Right cardiac atrium (tissue), 5 donors: ENCODE results near the gene CALML4. TPM values are rescaled to one million over a fixed set of nuclear protein-coding genes. Genes with fewer than 3 reads are reported as not detected.
"Not testable (repeated sequence)": the region's sequence is repeated elsewhere in the genome, so short reads cannot be mapped to it uniquely, and the experiment has no call there.

Experiments
- ATAC-seq, 2 donors: fragments of 200-7000 bp; cut with Tn5 transposase; one replicate each; pipeline versions ENCODE4 v1.8.0 to v1.9.1; 2020; ENCODE audit warnings: moderate library complexity in 2 of 2, mild to moderate bottlenecking in 1 of 2
- DNase-seq, 3 donors: peaks; one replicate each; pipeline ENCODE4 v3.0.0-alpha.2; 2020
- H3K27ac ChIP-seq: one replicate; pipeline ENCODE4 v1.5.1; 2013; ENCODE audit warnings: mild to moderate bottlenecking, low read length, control low read depth, moderate library complexity
- H3K27me3 ChIP-seq: one replicate; pipeline ENCODE4 v1.6.1; 2013; ENCODE audit not compliant: control insufficient read depth, insufficient read depth
- H3K4me1 ChIP-seq: one replicate; pipeline ENCODE4 v1.6.1; 2013; ENCODE audit warnings: low read length; ENCODE audit not compliant: control insufficient read depth, insufficient read depth
- H3K4me3 ChIP-seq: one replicate; pipeline ENCODE4 v1.5.1; 2013; ENCODE audit warnings: low read length, control low read depth
- H3K9me3 ChIP-seq: one replicate; pipeline ENCODE4 v1.6.1; 2013; ENCODE audit warnings: low read length; ENCODE audit not compliant: control insufficient read depth
- WGBS: extraction: QIAGEN DNeasy Blood & Tissue Kit; methylation state at CpG from one replicate; pipeline ENCODE4 v1.1.7; 2013; 5-methylcytosine and 5-hydroxymethylcytosine counted together
- intact Hi-C, 4 donors: fragments of 100-400 bp; cut with DNase I; formaldehyde crosslinking; loops; one replicate each; pipeline versions ENCODE4 v1.11.0 to v1.14.0; 2022 to 2023
- polyA plus RNA-seq: library from polyadenylated mRNA; stranded (reverse); fragments of 200-250 nt; gene quantifications from one replicate; pipeline ENCODE4 v1.2.3, GENCODE V29; 2013
- total RNA-seq, 4 donors: library from RNA; stranded (reverse); fragmentation: NEBNext Ultra II Directional; extraction: Animal tissue kit (Norgen Biotek cat#: 25700); gene quantifications; one replicate each; pipeline ENCODE4 v1.2.1, GENCODE V29; 2021
- donor health status: healthy with polysubstance abuse.
- donor health status: DM: no; HTN: yes; CAD: no.
- donor health status: DM: no; HTN: no; CAD: no.
- donor health status: DM: no; HTN: yes; CAD: no; lungs with severe emphysema.
- donor health status: DM: yes; HTN: yes; CAD: no.

CALML4 gene
- total and polyA plus RNA-seq, 5 donors, result 1.5 to 2.4 (median 1.8) TPM

DNA sequence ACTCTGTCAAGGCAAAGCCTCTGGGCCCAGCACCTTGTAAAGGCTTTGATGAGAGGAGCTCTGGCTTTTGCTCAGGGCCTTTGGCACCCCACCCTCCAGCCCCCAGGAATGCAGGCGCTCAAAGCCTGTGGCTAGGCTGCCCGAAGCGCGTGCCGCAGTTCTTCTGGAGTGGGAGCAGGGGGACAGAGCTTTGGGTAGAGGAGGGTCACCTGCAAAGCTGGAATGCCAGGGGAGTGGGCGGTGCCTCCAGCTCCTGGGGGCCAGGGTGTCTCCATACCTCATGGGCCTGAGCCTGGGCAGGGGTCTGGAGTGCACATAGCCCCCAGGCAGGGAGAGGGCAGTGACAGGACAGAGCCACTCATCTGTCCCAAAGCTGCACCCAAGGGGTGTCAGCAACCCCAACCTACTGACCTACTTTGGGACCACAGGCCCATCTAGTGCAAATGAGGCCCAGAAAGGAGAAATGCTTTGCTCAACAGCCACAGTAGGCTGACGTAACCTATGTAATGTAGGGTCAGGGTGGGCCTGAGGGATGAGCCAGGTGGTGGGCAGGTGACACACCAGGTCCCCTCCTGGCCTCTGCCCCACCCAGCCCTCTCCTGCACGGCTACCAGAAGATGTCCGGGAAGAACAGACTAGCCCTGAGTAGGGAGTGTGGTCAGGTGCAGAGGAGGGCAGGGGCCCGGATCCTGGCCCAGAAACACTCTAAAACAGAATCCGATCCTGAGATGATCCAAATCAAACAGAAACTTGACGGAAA lies 2.2 kb upstream of the CALML4 start:
- 88% methylated on average over 12 of the region's 12 CpGs for WGBS
- H3K4me1 ChIP-seq, result peaks cover 5% of the 10 kb centered on the region
- no peaks in the 10 kb centered on the region for H3K27me3 ChIP-seq
- H3K27ac ChIP-seq, result no peak overlapping the region
- H3K4me3 ChIP-seq, result no peak overlapping the region
- no peak for DNase-seq
- H3K9me3 ChIP-seq, result no peaks in the 10 kb centered on the region
- intact Hi-C loops, result no loop called here
- ATAC-seq, result no peak

DNA sequence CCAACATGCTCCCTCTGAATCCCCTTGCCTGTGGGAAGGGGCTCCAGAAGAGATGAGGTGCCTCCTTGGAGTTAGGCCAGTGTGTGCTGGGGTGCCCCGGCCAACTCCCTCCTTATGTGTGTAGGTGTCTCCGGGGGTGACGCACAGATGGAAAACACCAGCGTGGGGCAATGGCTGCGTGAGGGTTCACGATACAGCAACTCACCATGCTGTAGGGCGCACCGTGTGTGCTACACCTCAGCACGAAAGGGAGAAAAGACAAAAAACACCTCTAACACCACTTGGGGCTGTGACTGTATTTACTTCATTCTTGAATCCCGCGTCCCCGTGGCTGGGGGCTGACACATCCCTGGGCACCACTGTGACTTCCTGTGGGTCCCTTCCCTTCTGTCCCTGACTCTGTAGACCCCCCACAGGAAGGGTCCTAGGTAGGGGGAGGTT lies 1.6 kb upstream of the CALML4 start:
- H3K27ac ChIP-seq, result no peak overlapping the region
- no peak for DNase-seq
- intact Hi-C loops, result no loop called here
- WGBS, result 94% methylated on average over 12 of the region's 12 CpGs
- no peak for ATAC-seq
- H3K4me3 ChIP-seq, result no peak overlapping the region
- H3K4me1 ChIP-seq, result peaks cover 5% of the 10 kb centered on the region
- H3K9me3 ChIP-seq, result no peaks in the 10 kb centered on the region
- no peaks in the 10 kb centered on the region for H3K27me3 ChIP-seq

DNA sequence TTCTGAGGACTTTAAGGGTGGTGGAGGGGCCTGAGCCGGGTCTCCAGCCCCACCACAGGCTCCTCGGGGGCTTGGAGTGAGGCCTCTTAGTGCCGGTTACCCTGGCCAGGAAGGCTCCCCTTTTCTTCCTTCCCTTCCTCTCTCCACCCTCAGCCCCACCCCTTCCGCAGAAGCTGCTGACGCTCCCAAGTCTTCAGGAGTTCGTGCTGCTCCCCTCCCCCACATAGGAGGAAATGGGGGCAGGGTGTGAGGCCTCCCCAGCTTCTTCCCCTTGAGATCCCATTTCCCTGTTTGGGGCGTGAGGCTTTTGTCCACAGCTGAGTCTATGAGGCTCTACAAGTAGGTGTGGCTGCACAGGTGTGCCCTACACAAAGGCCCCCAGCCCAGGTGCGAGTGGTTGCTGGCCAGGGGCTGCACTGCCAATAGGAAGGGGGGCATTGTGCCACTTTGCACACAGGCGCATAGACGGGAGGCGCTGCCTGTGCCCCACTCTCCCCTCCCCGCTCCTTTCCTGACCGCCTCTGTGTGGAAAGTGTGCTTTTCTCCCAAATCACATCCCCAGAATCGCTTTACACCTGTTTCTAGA lies 915 bp upstream of the CALML4 start:
- DNase-seq, result peak; percentile 72 to 88 (median 88)
- H3K27ac ChIP-seq, result no peak overlapping the region
- no peaks in the 10 kb centered on the region for H3K9me3 ChIP-seq
- H3K27me3 ChIP-seq, result no peaks in the 10 kb centered on the region
- H3K4me1 ChIP-seq, result peaks cover 5% of the 10 kb centered on the region
- WGBS, result 65% methylated on average over 14 of the region's 14 CpGs
- intact Hi-C loops, result no loop called here
- no peak overlapping the region for H3K4me3 ChIP-seq
- ATAC-seq, result peak; percentile 54 to 72

DNA sequence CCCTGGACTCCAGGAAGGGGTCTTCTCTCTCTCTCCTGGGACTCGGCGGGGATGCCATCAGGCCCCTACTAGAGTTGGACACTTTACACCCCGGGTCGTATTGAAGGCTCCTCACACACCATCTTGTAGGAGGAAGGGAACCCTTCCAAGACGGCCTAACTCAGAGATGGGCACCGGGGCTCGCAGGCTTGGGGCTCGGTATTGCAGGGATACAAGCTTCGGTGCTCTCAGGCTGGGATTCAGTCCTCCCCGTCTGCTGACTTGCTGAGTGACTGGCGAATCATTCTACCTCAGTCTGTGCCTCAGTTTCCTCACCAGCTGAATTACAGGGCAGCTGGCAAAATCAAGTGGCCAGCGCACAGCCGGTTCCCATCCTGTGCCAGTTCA lies 419 bp upstream of the CALML4 start:
- H3K9me3 ChIP-seq, result no peaks in the 10 kb centered on the region
- DNase-seq, result no peak
- H3K4me3 ChIP-seq, result no peak overlapping the region
- no peaks in the 10 kb centered on the region for H3K27me3 ChIP-seq
- intact Hi-C loops, result no loop called here
- peaks cover 5% of the 10 kb centered on the region for H3K4me1 ChIP-seq
- no peak overlapping the region for H3K27ac ChIP-seq
- 73% methylated on average over 13 of the region's 13 CpGs for WGBS
- no peak for ATAC-seq

DNA sequence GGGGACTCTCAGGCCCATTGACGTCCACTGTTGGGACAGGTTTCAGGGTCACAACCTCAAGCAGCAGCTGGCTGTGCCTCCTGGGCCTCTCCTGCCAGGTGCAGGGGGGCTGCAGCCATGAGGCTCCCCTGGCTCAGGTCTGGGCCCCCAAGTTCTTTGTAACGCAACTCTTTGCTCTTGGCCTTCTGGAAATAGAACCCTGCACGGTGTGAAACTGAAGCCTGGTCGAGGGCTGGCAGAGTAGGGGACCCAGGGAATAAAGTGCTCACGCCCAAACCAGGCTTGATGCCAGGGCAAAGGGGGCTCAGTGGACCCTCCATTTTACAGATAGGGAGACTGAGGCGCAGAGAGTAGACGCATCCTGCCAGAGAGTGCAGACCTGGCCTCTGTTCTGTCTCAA lies 771 bp downstream of the CALML4 start:
- DNase-seq, result no peak
- no peak overlapping the region for H3K4me3 ChIP-seq

DNA sequence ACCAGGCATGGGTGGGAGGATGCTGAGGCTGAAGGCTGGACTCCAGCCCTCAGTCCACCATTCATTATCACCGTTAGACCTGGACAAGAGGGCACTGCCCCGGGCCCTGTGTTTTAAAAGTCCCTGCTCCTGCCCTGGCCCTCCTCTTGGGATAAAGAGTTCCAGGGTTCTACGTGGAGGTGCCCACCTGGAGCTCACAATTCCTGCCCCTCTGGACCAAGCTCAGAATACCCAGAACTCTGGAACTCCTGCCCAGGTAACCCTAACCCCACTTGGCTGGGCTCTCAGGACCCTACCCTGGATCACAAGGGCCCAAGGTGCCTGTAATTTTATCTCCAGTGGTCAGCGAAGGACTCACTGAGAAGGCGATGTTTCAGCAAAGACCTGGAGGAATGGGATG lies 1.2 kb downstream of the CALML4 start:
- no peak for DNase-seq
- Histone ChIP-seq H3K27ac (no peak overlapping the region), H3K4me1 (peaks cover 7% of the 10 kb centered on the region), H3K4me3 (no peak overlapping the region), H3K27me3 (no peaks in the 10 kb centered on the region), H3K9me3 (no peaks in the 10 kb centered on the region)
- no peak for ATAC-seq
- intact Hi-C loops, result no loop called here
- WGBS, result 97% methylated on average over 5 of the region's 5 CpGs

More for the DNA sequence above, 771 bp downstream of the CALML4 start:
- peaks cover 7% of the 10 kb centered on the region for H3K4me1 ChIP-seq
- no peaks in the 10 kb centered on the region for H3K9me3 ChIP-seq
- ATAC-seq, result no peak
- WGBS, result 96% methylated on average over 7 of the region's 7 CpGs
- H3K27me3 ChIP-seq, result no peaks in the 10 kb centered on the region
- intact Hi-C loops, result no loop called here
- H3K27ac ChIP-seq, result no peak overlapping the region

DNA sequence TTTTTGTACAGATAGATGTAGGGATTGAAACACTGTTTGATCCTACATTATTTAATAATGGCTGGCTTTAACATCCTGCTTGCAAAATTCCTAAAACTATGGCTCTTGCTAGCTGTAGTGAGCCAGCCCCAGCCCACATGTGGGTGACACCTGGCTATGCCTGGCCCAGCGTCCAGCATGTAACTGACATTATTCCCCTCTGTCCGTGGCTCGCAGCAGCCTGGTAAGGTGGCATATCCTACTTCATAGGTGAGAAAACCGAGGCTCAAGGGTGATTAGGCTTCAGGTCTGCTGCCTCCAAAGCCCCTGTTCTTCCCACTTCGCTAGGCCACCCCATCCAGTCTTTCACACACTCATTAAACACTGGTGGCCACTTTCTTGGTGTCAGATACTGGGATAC lies 1.6 kb downstream of the CALML4 start:
- no peak for DNase-seq
- 95% methylated on average over 5 of the region's 5 CpGs for WGBS
- no peaks in the 10 kb centered on the region for H3K9me3 ChIP-seq
- peaks cover 7% of the 10 kb centered on the region for H3K4me1 ChIP-seq
- intact Hi-C loops, result no loop called here
- H3K27ac ChIP-seq, result no peak overlapping the region
- H3K4me3 ChIP-seq, result no peak overlapping the region
- ATAC-seq, result no peak
- H3K27me3 ChIP-seq, result no peaks in the 10 kb centered on the region

DNA sequence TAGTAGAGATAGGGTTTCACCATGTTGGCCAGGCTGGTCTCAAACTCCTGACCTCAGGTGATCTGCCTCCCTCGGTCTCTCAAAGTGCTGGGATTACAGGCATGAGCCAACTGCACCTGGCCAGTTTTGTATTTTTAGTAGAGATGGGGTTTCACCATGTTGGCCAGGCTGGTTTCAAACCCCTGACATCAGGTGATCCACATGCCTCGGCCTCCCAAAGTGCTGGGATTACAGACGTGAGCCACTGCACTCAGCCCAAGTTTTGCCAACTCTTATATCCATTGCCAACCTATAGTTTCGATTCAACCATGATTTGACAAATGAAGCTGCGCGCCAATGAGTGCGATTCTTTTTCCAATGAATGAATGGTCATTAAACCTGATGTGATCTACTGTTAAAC lies 2.1 kb downstream of the CALML4 start:
- ATAC-seq, H3K4me1 ChIP-seq, H3K27ac ChIP-seq, DNase-seq, intact Hi-C loops, H3K4me3 ChIP-seq, H3K27me3 ChIP-seq, H3K9me3 ChIP-seq: not testable (repeated sequence)
- WGBS, result 96% methylated on average over 7 of the region's 7 CpGs

DNA sequence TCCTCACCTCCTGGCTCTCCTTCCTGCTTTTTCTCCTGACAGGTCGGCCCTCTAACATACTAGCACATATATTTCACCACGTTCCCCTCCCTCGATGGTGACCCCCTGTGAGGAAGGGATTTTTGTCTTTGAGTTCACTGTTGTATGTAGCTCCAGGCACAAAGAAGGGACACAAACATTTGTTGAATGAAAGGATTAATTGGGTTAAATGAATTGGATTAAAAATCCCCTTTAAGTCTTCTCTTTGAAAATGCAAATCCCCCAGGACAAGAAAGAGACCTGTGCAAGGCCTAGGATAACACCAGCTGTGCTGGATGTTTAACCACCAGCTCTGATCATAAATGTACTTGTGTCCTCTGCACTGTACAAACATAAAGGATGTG lies 3.3 kb downstream of the CALML4 start:
- H3K27ac ChIP-seq, result no peak overlapping the region
- H3K4me3 ChIP-seq, result no peak overlapping the region
- 57% methylated on average over 3 of the region's 3 CpGs for WGBS
- H3K27me3 ChIP-seq, result no peaks in the 10 kb centered on the region
- DNase-seq (no peak), ATAC-seq (no peak)
- intact Hi-C loops, result no loop called here
- H3K4me1 ChIP-seq, result peaks cover 7% of the 10 kb centered on the region
- H3K9me3 ChIP-seq, result no peaks in the 10 kb centered on the region

DNA sequence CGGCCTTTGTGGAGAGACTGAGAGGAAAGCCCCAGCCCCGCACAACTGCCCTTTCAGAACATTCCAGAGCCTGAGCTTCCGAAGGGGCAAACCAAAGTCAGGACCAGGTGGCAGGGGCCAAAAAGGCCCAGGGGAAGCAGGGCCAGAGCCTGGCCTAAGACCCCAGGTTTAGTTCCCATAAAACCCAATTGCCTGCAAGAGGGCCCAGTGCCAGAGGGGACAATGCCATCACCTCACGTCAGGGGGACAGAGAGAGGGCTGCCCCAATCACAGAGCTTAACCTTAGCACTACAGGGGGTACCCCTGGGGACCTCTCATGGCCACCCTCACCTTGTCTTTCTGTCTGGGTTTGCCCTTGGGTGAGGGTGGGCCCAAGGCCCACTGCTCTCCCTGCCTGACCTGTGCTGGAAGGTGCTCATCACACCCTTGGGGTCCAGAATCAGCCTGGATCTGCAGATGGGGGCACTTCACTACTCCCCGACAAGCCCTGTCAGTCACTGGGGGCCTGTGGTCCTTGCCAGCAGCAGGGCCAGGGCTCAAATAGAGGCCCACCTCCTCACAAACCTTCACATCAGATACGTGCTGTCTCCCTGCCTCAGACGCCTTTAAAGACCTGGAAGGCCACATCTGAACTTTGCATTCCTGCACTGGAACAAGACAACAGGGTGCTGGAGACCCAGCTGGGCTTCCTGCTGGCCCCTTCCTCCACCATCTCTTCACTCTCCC lies 3.8 kb downstream of the CALML4 start:
- H3K4me1 ChIP-seq, result peaks cover 7% of the 10 kb centered on the region
- DNase-seq (no peak), ATAC-seq (no peak)
- intact Hi-C loops, result no loop called here
- no peaks in the 10 kb centered on the region for H3K9me3 ChIP-seq
- H3K27ac ChIP-seq, result no peak overlapping the region
- no peak overlapping the region for H3K4me3 ChIP-seq
- no peaks in the 10 kb centered on the region for H3K27me3 ChIP-seq
- 90% methylated on average over 7 of the region's 7 CpGs for WGBS
